Measurements from ENCODE around the gene PTRH2.

- TF ChIP-seq CTCF (IDR thresholded peaks at IDR 0.05) (no peak), POLR2A (IDR thresholded peaks at IDR 0.05) (no peak)
These were observed 28.3 kb downstream of the PTRH2 start for GRCh38 chr17:59678918-59679317.

All from esophagus squamous epithelium (tissue), 4 donors.